ENCODE measurements around the gene CHPT1.
"Not testable (repeated sequence)": the region's sequence is repeated elsewhere in the genome, so short reads cannot be mapped to it uniquely, and the experiment has no call there.

CHPT1 gene

DNA sequence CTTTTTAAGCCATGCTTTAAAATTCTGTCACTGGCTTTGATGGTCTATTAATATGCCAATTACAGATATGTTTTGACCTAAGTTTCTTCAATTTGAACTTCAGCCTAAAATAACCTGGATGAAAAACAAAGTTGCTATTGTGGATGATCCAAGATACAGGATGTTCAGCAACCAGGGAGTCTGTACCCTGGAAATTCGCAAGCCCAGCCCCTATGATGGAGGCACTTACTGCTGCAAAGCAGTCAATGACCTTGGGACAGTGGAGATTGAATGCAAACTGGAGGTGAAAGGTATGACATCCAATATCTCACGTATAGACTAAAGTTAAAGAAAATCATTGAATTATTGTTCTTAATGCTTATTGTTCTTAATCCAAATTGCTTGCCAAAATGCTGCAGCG, 17.2 kb upstream of the CHPT1 start:
- no peak for DNase-seq

DNA sequence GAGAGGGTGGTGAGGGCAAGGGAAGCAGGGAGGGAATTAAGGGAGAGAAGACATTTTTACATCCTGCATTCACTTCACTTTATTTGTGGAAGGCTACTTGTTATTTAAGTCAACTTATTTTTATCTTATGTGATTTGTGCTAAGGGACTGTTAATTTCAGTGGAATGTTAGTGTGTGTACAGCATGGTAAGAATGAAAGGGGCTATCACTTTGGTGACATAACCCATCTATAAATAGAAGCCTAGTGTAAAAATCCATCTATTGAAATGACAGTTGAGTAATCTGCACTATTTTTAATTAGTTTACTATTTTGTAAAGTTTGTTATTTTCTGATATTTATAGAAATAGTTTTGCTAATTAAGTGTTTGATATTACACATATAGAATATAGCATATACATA, 16.8 kb upstream of the CHPT1 start:
- DNase-seq, result no peak

GRCh38 chr12:101681627-101682026, 15.8 kb upstream of the CHPT1 start:
- DNase-seq, result not testable (repeated sequence)

GRCh38 chr12:101685092-101685491, 12.3 kb upstream of the CHPT1 start:
- no peak for DNase-seq

DNA sequence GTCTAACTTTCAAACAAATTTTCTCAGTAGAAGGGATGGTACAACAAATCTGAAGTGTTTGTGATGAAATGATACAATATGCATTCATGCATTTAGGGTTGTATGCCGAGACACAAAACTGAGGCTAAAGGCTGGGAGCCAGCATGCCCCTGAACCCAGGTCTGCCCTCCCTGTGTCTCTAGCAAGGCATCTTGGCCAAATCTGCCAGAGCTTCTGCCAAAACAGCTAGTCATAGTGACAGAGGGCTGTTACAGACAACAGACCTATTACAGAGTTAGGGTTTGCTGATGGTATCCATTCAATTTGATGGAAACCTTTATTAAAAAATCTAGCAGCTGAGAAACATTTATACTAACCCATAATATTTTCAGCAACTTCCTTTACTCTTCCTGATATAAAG, 11.3 kb upstream of the CHPT1 start:
- no peak for DNase-seq

DNA sequence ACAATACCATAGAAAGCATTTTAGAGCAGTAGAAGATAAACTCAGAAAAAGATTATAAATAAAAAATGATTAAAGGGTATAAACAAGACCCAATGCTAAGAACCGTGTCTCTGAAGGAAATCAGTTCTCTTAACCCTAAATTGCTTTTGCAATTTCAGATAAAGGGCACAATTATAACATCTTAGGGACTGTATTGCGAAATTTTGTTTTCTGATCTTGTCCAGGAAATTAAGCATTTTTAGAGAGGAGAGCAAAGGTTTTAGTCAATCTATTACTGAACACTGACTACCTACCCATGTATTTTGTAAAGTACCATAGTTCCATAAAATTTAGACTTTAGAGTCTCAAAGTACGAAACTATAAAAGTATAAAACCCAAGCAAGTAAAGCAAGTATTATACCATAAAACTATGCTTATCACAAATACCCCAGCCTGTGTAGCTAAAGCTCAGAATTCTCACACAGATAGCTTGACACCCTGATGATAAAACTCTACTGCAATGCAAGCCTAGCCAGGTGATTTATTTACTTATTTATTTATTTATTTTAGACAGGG, 6.8 kb upstream of the CHPT1 start:
- DNase-seq, result no peak

GRCh38 chr12:101691503-101692096, 5.8 kb upstream of the CHPT1 start:
- no peak for DNase-seq

DNA sequence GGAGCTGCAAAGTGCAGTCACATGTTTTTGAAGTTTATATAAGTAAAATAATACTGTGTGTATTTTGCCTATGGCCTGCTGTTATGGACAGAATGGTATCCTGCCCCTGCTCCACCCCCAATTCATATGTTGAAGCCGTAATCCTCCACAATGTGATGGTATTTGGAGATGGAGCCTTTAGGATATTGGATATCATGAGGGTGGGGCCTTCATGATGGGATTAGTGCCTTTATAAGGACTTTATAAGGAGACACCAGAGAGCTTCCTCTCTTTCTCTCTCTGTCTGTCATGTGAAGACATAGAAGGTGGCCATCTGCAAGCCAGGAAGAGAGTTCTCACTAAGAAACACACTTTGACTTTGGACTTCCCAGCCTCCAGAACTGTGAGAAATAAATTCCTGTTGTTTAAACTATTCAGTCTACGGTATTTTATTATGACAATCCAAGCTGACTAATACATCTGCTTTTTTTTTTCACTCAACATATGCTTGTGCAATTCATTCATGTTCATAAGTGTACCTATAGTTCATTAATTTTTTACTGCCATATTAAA, 3.1 kb upstream of the CHPT1 start:
- DNase-seq, result no peak

- no peak for DNase-seq
Observed at GRCh38 chr12:101694986-101695385, 2.5 kb upstream of the CHPT1 start.

DNA sequence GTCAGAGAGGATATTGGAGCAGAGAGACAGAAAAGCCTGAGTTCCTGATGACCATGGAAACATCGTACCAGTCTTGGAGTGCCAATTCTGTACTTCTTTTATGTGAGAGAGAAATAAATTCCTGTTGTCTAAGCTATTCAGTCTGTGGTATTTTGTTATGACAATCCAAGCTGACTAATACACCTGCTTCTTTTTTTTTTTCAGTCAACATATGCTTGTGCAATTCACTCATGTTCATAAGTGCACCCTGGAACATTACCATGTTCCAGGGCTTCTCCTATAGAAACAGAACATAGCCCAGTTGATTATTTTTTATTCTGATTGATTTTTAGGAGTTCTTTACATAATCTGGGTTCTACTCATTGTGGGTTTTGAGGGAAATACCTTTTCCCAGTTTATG, 1.7 kb upstream of the CHPT1 start:
- DNase-seq, result no peak

DNA sequence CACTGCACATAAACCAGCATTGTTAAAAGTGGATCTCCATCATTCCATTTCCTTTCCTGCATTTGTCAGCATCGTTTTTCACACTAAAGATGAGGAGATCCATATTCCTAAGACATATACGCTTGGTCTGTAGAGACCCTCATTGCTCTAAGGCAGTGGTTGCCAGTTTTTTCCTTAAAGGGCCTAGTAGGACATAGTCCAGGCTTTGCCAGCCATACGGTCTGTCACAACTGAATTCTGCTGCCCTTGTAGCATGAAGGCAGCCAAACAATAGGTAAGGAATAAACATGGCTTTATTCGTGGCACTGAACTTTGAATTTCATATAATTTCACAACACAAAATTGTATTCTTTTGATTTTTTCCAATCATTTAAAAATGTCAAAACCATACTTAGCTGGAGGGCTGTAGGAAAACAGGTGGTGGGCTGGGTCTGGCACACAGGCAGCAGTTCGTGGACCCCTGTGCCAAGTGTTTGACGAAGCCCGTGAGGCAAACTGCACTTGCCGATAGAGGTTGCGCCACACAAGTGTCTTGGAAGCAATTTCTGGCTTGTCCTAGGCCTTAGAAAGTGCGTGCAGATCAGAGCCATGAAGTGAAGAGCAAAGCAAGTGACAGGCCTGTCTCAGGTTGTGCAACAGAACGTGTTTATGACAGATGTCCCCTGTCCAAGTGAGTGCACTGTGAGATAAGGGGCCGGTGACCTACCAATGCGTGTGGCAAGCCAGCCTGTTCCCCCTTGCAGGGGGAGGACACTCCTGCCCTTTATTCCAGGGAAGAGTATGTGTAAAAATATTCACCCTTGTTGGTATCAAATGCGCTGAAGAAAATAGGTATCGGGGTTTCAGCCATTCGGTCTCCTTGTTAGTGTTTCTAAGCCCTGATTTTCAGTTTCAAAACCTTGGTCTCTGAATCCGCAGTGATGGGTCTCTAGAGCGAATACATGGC, 916 bp upstream of the CHPT1 start:
- DNase-seq, result no peak

DNA sequence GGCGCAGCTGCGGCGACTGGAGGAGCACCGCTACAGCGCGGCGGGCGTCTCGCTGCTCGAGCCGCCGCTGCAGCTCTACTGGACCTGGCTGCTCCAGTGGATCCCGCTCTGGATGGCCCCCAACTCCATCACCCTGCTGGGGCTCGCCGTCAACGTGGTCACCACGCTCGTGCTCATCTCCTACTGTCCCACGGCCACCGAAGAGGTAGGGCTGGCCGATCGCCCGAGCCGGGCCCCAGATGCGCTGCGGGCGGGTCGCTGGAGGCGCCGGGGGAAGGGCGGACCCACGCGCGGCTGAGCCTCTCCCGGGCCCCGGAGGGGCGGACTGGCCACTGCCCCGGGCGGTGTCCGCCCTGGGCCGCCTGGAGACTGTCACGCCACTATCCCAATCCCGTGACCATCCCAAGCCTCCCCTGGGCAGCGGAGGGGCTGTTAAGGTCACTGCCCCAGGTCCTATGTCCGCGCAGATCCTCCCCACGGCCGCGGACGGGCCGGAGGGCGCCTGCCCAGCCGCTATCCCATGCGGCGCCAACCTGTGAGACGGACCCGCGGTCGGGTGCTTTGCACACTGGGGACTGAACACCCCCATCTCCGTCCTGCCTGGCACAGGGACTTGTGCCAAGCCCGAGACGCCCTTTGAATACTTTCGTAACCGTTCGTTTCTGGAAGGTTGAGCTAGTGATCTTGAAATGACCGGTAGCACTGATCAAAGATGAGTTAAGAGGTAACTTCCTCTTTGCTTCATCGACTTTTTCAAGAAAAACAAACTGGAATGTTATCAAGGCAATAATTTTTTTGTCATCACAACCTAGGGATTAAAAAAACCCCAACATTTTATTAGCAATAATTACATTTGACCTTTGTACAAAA, 725 bp downstream of the CHPT1 start:
- DNase-seq, result peak; percentile 88

DNA sequence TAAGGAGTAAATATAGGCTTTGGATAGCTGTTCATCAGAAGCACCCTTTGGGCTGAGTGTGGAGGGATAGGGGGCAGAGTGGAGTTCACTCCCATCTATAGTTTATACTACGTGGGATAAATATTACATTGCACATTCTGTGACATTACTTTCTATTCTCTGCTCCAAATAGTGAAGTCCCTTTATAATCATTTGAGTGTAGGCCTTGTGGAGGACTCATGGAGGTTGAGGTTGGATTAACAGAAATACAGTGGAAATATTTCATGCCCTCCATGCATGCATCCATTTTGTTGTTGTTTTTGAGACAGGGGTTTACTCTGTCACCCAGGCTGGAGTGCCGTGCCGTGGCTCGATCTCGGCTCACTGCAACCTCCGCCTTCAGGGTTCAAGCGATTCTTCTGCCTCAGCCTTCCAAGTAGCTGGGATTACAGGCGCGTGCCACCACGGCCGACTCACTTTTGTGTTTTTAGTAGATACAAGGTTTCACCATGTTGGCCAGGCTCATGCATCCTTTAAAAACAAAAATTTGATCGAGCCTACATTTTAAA, 1.4 kb downstream of the CHPT1 start:
- DNase-seq, result peak; percentile 12

- no peak for DNase-seq
Observed at GRCh38 chr12:101700299-101700820, 2.9 kb downstream of the CHPT1 start.

GRCh38 chr12:101703487-101703886, 6.0 kb downstream of the CHPT1 start:
- no peak for DNase-seq

GRCh38 chr12:101706403-101706802, 9.0 kb downstream of the CHPT1 start:
- DNase-seq, result no peak

- no peak for DNase-seq
Observed at GRCh38 chr12:101707131-101707782, 9.8 kb downstream of the CHPT1 start.

GRCh38 chr12:101710288-101710687, 12.8 kb downstream of the CHPT1 start:
- no peak for DNase-seq

- peak; percentile 27 for DNase-seq
Observed at GRCh38 chr12:101713059-101713682, 15.7 kb downstream of the CHPT1 start.

DNA sequence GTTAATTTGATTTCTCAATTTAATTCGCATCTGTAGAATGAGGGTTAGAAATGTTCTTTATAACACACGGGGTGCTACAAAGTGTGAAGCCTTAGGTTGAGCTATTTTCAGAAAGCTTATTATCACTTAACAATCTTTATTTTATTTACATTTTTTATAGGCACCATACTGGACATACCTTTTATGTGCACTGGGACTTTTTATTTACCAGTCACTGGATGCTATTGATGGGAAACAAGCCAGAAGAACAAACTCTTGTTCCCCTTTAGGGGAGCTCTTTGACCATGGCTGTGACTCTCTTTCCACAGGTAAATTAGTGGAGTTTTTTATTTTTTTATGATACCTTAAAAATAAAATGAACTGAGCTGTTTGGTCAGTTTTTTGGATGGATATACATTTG, 16.5 kb downstream of the CHPT1 start:
- no peak for DNase-seq
